Osteocyte (in vitro differentiated cells): ENCODE results near the gene KIF26A. TPM values are rescaled to one million over a fixed set of nuclear protein-coding genes. Genes with fewer than 3 reads are reported as not detected.

Experiments used
- DNase-seq: peaks from one replicate; pipeline ENCODE4 v3.0.0; 2021; ENCODE audit warnings: mixed read lengths; ENCODE audit not compliant: unreplicated experiment; ENCODE audit errors: extremely low spot score
- H3K27ac Mint-ChIP-seq: one replicate; pipeline ENCODE4 v1.8.0; 2021; ENCODE audit warnings: mild to moderate bottlenecking, mixed read lengths; ENCODE audit not compliant: unreplicated experiment
- H3K27me3 Mint-ChIP-seq: one replicate; pipeline ENCODE4 v1.8.0; 2021; ENCODE audit warnings: mixed read lengths; ENCODE audit not compliant: unreplicated experiment
- H3K36me3 Mint-ChIP-seq: one replicate; pipeline ENCODE4 v1.8.0; 2021; ENCODE audit warnings: mixed read lengths; ENCODE audit not compliant: unreplicated experiment
- H3K4me1 Mint-ChIP-seq: one replicate; pipeline ENCODE4 v1.8.0; 2021; ENCODE audit warnings: mixed read lengths; ENCODE audit not compliant: unreplicated experiment
- H3K4me3 Mint-ChIP-seq: one replicate; pipeline ENCODE4 v1.8.0; 2021; ENCODE audit warnings: mild to moderate bottlenecking, moderate library complexity, mixed read lengths; ENCODE audit not compliant: unreplicated experiment
- H3K9me3 Mint-ChIP-seq: one replicate; pipeline ENCODE4 v1.8.0; 2021; ENCODE audit warnings: mixed read lengths; ENCODE audit not compliant: unreplicated experiment
- CTCF ChIP-seq: fragments of 200-600 bp; sonication (generic); IDR thresholded peaks from 2 replicates; pipeline ENCODE4 v1.5.0; 2021; ENCODE audit warnings: antibody characterized with exemption, mild to moderate bottlenecking, moderate library complexity
- total RNA-seq: library from RNA; stranded (reverse); gene quantifications from 2 replicates; pipeline ENCODE4 v1.2.1, GENCODE V29; 2021

KIF26A gene
- total RNA-seq, 1 donor from 2014 or later: 4.5 TPM

DNA sequence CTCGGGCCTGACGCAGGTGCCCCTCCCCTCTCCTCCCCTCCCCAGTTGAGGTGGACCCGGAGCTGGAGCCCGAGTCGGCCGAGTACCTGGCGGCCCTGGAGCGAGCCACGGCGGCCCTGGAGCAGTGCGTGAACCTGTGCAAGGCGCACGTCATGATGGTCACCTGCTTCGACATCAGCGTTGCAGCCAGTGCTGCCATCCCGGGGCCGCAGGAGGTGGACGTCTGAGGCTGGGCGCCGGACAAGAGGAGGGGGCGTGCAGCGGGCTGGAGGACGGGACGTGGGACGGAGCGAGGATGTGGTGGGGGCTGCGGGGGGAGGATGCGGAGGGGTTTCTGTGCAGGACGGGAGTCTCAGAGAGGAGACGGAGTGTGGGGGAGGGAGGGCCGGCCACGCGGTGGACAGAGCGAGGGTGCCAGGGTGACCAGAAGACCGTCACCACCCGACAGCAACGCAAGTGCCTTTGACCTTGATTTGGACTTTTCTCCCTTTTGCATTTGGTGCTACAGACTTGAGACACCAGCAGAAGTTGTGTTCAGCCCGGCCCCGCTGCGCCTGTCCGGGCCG is 41.3 kb downstream of the KIF26A start:
- TF ChIP-seq CTCF: no peak

DNA sequence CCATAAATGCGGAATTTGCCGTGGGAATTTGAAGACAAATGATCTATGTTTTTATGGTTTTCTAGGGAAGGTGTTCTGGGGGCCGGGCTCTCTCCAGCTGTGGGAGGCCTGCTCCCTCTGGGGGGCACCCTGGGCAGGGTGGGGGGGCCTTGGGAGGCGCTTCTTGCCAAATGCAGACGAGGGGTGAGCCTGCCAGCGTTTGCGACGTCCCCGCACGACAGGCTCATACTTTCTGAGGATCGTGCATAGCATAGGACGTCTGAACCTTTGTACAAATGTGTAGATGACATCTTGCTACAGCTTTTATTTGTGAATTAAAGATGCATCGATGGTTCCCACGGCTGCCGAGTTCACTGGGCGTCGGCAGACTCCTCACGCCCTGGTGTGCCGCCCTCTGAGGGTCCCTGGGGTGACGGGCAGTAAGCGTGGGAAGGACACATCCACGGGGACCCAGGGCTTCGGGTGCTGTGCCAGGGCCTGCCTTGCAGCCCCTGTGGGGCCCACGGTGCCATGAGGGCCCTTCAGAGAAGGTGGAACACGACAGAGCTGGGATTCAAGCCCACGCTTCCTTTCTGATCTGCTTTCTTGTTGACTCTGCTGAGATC is 42.3 kb downstream of the KIF26A start:
- no peak for TF ChIP-seq CTCF
- Mint-ChIP-seq H3K27ac (no peak overlapping the region), H3K36me3 (no peaks in the 10 kb centered on the region), H3K4me1 (peaks cover 11% of the 10 kb centered on the region), H3K9me3 (no peaks in the 10 kb centered on the region), H3K27me3 (no peaks in the 10 kb centered on the region), H3K4me3 (no peak overlapping the region)
- no peak for DNase-seq

More for the DNA sequence above, 41.3 kb downstream of the KIF26A start:
- H3K27me3 Mint-ChIP-seq: no peaks in the 10 kb centered on the region
- no peak overlapping the region for H3K27ac Mint-ChIP-seq
- H3K9me3 Mint-ChIP-seq: no peaks in the 10 kb centered on the region
- H3K36me3 Mint-ChIP-seq: no peaks in the 10 kb centered on the region
- no peak overlapping the region for H3K4me3 Mint-ChIP-seq
- no peak for DNase-seq
- peaks cover 6% of the 10 kb centered on the region for H3K4me1 Mint-ChIP-seq

DNA sequence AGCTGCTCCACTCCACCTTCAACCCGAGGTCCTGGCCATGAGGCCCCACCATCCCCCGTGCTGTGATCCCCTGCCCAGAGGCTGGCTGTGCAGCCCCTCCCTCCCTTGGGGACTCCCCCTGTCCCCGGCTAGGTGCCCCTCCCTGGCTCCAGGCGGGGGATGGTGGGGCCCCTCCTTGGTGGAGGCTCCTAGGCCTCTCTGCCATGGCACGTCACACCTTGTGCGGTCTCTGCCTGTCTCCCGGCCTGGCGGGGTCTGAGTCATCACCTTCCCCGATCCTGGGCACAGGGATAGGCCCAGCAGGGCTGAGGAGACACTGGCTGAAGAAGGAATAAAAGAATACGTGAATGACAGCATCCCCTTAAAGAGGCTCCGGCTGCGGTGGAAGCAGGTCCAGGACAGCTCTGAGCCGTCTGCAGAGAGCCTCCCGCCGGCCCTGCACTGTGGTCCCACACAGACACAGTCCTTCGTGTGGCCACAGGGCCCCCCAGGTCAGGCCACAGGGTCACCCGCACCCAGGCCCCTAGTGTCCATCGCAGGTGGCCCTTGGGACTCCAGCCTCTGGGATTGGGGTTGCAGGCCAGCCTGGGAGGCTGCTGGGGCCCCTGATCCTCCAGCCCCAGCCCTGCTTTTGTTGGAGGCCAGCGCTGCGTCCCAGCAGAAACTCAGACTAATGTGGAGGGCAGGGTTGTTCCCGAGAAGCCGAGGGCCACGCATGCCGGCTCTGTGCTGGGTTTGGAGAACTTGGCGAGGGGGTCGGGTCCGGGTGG is 43.6 kb downstream of the KIF26A start:
- TF ChIP-seq CTCF: no peak
- Mint-ChIP-seq H3K4me1 (peaks cover 13% of the 10 kb centered on the region), H3K4me3 (no peak overlapping the region), H3K36me3 (no peaks in the 10 kb centered on the region), H3K27ac (no peak overlapping the region), H3K9me3 (no peaks in the 10 kb centered on the region), H3K27me3 (no peaks in the 10 kb centered on the region)
- DNase-seq: no peak

- no peak overlapping the region for H3K4me3 Mint-ChIP-seq
- no peak for DNase-seq
- peaks cover 15% of the 10 kb centered on the region for H3K4me1 Mint-ChIP-seq
- no peaks in the 10 kb centered on the region for H3K36me3 Mint-ChIP-seq
- no peak for TF ChIP-seq CTCF
- no peak overlapping the region for H3K27ac Mint-ChIP-seq
- no peaks in the 10 kb centered on the region for H3K9me3 Mint-ChIP-seq
- no peaks in the 10 kb centered on the region for H3K27me3 Mint-ChIP-seq
These were observed 44.6 kb downstream of the KIF26A start for GRCh38 chr14:104182857-104183425.

DNA sequence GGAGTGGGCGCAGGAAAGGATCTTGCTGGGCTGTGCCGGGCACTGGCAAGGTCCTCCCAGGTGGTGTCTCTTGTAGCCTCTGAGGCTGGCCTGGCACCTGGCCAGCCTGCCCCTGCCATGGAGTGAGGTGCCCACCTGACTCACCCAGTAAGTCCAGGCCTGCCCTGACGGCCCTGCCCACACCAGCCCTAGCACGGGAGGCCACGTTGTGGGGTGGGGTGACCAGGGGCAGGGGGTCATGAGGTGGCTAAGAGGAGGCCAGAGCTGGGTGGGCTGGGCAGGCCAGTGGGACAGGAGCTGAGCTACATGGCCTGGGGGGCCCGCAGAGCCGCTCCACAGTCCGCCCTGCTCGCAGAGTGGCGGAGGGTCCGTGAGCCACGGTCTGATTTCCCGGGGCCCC is 45.4 kb downstream of the KIF26A start:
- TF ChIP-seq CTCF: no peak
- DNase-seq: no peak
- no peaks in the 10 kb centered on the region for H3K36me3 Mint-ChIP-seq
- H3K4me1 Mint-ChIP-seq: peaks cover 15% of the 10 kb centered on the region
- no peaks in the 10 kb centered on the region for H3K9me3 Mint-ChIP-seq
- no peak overlapping the region for H3K4me3 Mint-ChIP-seq
- no peak overlapping the region for H3K27ac Mint-ChIP-seq
- no peaks in the 10 kb centered on the region for H3K27me3 Mint-ChIP-seq
